Activated CD8-positive, alpha-beta memory T cell treated with anti-CD3 and anti-CD28 coated beads, Interleukin-2, amount 50 U/mL, for 24 hours (primary cell): ENCODE data around the gene TAF9.
"Not testable (repeated sequence)": the region's sequence is repeated elsewhere in the genome, so short reads cannot be mapped to it uniquely, and the experiment has no call there.

ENCODE experiments used
- DNase-seq: peaks from one replicate; pipeline ENCODE4 v3.0.0-alpha.2; 2020; ENCODE audit errors: extremely low read depth

Gene TAF9

GRCh38 chr5:69335341-69335935, 33.9 kb downstream of the TAF9 start:
- DNase-seq, result no peak

GRCh38 chr5:69334793-69335268, 34.5 kb downstream of the TAF9 start:
- DNase-seq, result peak; percentile 25

- not testable (repeated sequence) for DNase-seq
Observed at GRCh38 chr5:69333668-69334315, 35.5 kb downstream of the TAF9 start.

GRCh38 chr5:69331528-69332445, 37.5 kb downstream of the TAF9 start:
- DNase-seq, result no peak

- DNase-seq, result no peak
Observed at GRCh38 chr5:69329905-69330489, 39.3 kb downstream of the TAF9 start.

GRCh38 chr5:69326365-69326764, 43.0 kb downstream of the TAF9 start:
- no peak for DNase-seq

- no peak for DNase-seq
Observed at GRCh38 chr5:69317391-69317790, 51.9 kb downstream of the TAF9 start.

- no peak for DNase-seq
Observed at GRCh38 chr5:69315972-69316371, 53.3 kb downstream of the TAF9 start.
